ENCODE data around the gene RMRP. TPM values are rescaled to one million over a fixed set of nuclear protein-coding genes. Genes with fewer than 3 reads are reported as not detected.

Gene RMRP
- total and polyA plus RNA-seq, 5 experiments from 2014 or later = 33.0 to 21,271 (median 14,495) TPM; not detected in 2

DNA sequence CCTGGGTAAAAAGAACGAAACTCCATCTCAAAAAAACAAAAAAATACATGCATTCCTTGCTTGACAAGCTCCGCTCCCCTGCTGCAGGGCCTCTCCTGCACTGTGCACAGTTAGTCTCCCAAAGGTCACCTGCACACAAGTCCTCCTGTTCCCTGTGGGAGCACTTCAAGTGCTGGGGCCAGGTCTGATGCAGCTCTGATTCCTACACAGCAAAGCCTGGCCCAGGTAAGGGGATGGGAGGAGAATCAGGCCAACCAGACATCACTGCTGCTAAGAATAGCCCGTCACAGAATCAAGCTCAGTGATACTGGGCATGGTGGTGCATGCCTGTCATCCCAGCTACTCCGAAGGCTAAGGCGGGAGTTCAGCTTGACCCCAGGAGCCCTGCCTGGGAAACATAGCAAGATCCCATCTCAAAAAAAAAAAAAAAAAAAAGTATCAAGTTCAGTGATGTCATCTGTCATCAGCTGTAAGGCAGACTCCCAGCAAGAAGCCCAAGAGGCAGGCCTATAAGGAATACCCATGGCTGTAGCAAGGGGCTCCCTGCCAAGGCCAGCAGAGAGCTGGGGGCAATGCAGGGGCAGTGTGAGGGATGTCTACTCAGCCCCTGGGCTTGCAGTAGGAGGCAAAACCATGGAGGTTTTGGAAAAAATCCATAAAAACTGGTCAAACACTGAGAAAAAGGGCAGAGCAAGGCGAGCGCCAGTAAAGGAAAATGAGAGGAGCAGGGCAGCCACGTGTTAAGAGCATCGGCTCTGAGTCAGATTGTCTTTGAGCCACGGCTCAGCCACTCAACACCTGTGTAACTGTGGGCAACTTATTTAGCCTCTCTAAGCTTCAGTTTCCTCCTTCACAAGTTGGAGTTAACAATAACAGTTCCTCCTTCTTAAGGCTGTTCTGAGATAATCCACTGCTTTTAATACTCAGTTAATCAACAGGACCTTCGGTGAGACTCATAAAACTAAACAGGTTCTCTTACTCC, 28.7 kb upstream of the RMRP start:
- Mint-ChIP-seq H3K9me3 (no peaks in the 10 kb centered on the region), H3K27me3 (no peaks in the 10 kb centered on the region), H3K4me3 (peak overlapping the region in 1 of 10 donors; percentile 45), H3K4me1 (peaks cover 8 to 27% (median 14%) of the 10 kb centered on the region in 4 donors), H3K27ac (peak overlapping the region in 2 of 10 donors; percentile 12 to 58), H3K36me3 (no peaks in the 10 kb centered on the region)
- ATAC-seq = no peak
- no peak for DNase-seq
- POLR2A ChIA-PET = interaction anchor here (0.6 to 2.1 kb wide), 3 partner anchors 10 to 46 kb away, joined by 3 to 8 read pairs (median 5); partner anchors contain the start of genes CREB3 and TLN1

DNA sequence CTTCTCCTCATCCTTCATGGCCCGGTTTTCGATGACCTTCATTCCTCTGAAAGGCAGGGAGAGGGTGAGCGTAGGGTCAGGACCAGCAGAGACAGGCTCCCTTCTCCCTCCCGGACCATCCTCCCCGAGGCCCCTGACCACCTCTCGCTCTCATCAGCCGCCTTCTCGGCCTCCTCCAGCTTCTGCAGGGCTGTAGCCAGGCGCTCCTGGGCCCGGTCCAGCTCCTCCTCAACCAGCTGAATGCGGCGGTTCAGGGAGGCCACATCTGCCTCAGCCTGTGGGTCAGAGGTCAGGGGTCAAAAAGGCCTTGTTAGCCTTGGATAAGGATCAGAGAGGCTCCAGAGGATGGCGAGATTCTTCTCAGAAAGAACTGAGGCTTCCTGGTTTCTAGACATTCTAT, 27.7 kb upstream of the RMRP start:
- DNase-seq (no peak), ATAC-seq (no peak)
- H3K9me3 Mint-ChIP-seq = no peaks in the 10 kb centered on the region
- no peak overlapping the region for H3K27ac Mint-ChIP-seq
- POLR2A ChIA-PET = interaction anchor here (0.8 kb wide), 1 partner anchor 27 kb away, joined by 3 read pairs; the partner anchor contains the start of genes CCDC107 and RMRP
- H3K4me3 Mint-ChIP-seq = no peak overlapping the region
- H3K27me3 Mint-ChIP-seq = no peaks in the 10 kb centered on the region
- H3K36me3 Mint-ChIP-seq = no peaks in the 10 kb centered on the region
- peaks cover 5 to 19% (median 8%) of the 10 kb centered on the region in 4 donors for H3K4me1 Mint-ChIP-seq

DNA sequence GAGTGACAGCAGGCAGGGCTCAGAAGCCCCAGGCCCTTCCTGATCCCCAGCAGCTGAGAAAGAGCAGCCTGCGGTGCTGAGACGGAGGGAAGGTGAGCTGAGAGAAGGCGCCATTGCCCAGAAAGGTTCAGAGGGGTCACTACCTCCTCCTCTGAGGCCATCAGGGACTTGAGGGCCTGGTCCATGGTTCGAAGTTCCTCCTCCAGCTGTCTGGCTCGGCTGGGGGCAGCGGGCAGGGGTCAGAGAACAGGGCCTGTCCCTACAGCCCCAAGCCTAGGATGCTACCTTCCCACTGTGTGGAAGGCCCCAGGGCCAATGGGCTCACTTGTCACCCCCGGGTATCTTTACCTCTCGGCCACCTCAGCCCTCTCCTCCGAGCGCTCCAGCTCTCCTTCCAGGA, 27.1 kb upstream of the RMRP start:
- H3K9me3 Mint-ChIP-seq = no peaks in the 10 kb centered on the region
- no peaks in the 10 kb centered on the region for H3K27me3 Mint-ChIP-seq
- POLR2A ChIA-PET = interaction anchor here (0.8 kb wide), 1 partner anchor 27 kb away, joined by 3 read pairs; the partner anchor contains the start of genes CCDC107 and RMRP
- DNase-seq = no peak
- no peak for ATAC-seq
- H3K36me3 Mint-ChIP-seq = no peaks in the 10 kb centered on the region
- peak overlapping the region in 1 of 10 donors; percentile 67 for H3K27ac Mint-ChIP-seq
- no peak overlapping the region for H3K4me3 Mint-ChIP-seq
- peaks cover 5 to 19% (median 8%) of the 10 kb centered on the region in 4 donors for H3K4me1 Mint-ChIP-seq

DNA sequence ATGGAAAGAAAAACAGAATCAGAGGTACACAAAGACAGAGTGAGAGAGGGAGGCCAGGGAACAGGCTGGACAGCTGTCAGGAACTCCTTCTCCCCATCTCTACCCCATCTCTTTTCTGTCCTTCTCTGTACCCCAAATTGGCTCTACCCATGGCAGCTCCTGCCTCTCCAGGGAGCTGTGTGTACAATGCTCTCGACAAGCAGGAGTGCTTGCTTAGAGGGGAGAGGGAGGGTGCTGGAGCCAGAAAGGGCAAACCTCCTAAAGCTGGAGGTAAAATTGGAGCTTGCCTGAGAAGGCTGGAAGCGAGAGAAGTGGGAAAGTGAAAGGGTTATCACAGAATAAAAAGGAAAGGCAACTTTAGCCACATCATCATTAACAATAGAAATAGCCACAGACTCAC, 25.5 kb upstream of the RMRP start:
- DNase-seq (no peak), ATAC-seq (no peak)
- H3K27me3 Mint-ChIP-seq = no peaks in the 10 kb centered on the region
- no peaks in the 10 kb centered on the region for H3K9me3 Mint-ChIP-seq
- H3K4me1 Mint-ChIP-seq = peaks cover 0 to 8% (median 3%) of the 10 kb centered on the region in 4 donors
- H3K4me3 Mint-ChIP-seq = no peak overlapping the region
- POLR2A ChIA-PET = interaction anchor here (0.6 kb wide), 1 partner anchor 8 kb away, joined by 3 read pairs; no protein-coding TSS in a partner anchor
- no peaks in the 10 kb centered on the region for H3K36me3 Mint-ChIP-seq
- H3K27ac Mint-ChIP-seq = peak overlapping the region in 2 of 10 donors; percentile 31 to 33

DNA sequence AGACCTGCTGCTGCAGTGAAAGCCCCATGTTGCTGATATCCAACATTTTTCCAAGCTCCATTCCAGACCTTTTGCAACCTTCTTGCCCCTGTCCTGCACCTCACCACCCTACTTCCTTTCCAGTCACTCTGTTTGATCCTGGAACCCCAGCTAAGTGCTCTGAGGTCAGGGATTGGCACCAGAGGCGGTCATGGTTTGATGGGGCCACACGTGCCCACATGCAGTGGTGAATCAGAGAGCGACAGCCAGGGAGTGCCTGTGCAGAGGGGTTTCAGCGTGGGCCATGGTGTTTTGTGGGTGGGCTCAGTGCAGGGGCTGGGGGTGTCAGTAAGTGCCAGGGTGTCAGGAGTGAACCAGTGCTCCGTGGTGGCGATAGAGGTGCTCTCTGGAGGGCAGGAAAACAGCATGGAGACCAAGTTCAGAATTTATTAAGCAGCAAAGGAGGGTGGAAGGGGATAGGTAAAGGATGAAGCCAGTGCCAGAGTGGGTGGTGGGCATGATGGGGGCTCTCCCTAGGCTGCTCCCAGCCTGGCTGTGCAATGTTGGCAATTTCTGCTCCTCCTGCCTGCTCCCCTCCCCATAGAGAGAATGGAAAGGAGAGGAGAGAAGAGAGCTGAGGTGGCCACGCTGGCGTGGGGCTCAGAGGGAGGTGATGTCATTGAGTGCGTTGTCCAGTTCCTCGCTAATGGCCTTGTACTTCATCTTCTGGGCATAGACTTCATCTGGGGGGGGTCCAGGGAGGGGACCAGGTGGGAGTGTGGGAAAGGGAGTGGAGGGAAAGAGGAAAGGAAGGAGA, 24.9 kb upstream of the RMRP start:
- Mint-ChIP-seq H3K27me3 (no peaks in the 10 kb centered on the region), H3K4me1 (peaks cover 0 to 5% (median 3%) of the 10 kb centered on the region in 4 donors), H3K9me3 (no peaks in the 10 kb centered on the region), H3K4me3 (no peak overlapping the region), H3K27ac (peak overlapping the region in 3 of 10 donors; percentile 11 to 71 (median 31)), H3K36me3 (no peaks in the 10 kb centered on the region)
- ATAC-seq (no peak), DNase-seq (no peak)
- POLR2A ChIA-PET = interaction anchor here (0.6 kb wide), 1 partner anchor 9 kb away, joined by 3 read pairs; no protein-coding TSS in a partner anchor

DNA sequence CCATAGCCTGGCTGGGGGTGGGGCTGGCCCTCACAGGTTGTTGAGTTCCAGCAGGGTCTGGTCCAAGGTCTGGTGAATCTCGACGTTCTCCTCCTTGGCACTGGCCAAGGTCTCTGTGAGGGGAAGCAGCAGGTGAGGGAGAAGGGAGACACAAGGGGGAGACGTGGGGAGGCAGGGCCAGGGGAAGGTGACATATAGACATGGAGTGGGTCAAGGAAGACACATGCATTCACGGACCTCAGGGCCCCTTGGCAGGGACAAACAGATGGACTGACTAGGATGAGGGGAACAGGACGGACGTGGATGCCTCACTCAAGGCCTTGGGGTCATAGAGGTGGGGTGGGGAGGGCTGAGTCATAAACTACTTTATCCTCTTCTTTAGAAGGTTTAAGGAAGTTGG, 24.2 kb upstream of the RMRP start:
- Mint-ChIP-seq H3K4me3 (no peak overlapping the region), H3K36me3 (no peaks in the 10 kb centered on the region)
- no peak for ATAC-seq

DNA sequence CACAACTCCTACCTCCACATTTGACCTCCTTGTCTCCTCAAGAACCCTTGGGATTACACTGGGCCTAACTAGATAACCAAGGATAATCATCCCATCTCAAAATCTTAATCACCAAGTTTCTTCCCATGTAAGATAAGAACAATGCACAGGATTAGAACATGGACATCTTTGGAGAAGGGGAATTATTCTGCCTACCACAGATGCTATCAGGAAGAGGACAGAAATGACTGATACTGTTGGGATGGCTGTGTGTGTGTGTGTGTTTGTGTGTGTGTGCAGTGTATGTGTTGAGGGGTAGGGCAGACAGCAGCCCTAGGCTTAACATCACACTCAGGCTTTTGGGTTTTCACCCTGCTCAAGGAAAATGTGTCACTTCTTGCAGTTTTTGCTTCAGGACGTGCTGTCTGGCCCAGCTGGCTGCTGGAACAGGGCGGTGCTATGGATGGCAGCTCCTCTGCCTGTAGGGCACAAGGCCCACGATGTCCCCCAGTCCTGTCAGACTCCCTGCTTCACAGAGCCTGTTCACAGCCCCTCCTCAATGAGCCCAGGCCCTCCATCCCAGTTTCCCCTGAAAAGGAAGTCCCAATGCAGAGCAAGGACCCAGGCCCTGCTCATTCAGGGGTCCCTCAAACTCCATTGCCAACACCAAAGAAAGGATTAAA, 23.7 kb upstream of the RMRP start:
- no peak for DNase-seq
- H3K9me3 Mint-ChIP-seq = no peaks in the 10 kb centered on the region
- peaks cover 2 to 11% (median 4%) of the 10 kb centered on the region in 4 donors for H3K4me1 Mint-ChIP-seq
- no peak overlapping the region for H3K4me3 Mint-ChIP-seq
- no peak for ATAC-seq
- peaks cover 0 to under 1% (median 0%) of the 10 kb centered on the region in 5 donors for H3K27me3 Mint-ChIP-seq
- H3K36me3 Mint-ChIP-seq = no peaks in the 10 kb centered on the region
- peak overlapping the region in 3 of 10 donors; percentile 24 to 51 (median 34) for H3K27ac Mint-ChIP-seq
- POLR2A ChIA-PET = no interaction called here

More for the DNA sequence above, 24.2 kb upstream of the RMRP start:
- DNase-seq = no peak
- Mint-ChIP-seq H3K9me3 (no peaks in the 10 kb centered on the region), H3K27ac (peak overlapping the region in 2 of 10 donors; percentile 33 to 51), H3K27me3 (no peaks in the 10 kb centered on the region), H3K4me1 (peaks cover 0 to 7% (median 3%) of the 10 kb centered on the region in 4 donors)
- POLR2A ChIA-PET = no interaction called here

DNA sequence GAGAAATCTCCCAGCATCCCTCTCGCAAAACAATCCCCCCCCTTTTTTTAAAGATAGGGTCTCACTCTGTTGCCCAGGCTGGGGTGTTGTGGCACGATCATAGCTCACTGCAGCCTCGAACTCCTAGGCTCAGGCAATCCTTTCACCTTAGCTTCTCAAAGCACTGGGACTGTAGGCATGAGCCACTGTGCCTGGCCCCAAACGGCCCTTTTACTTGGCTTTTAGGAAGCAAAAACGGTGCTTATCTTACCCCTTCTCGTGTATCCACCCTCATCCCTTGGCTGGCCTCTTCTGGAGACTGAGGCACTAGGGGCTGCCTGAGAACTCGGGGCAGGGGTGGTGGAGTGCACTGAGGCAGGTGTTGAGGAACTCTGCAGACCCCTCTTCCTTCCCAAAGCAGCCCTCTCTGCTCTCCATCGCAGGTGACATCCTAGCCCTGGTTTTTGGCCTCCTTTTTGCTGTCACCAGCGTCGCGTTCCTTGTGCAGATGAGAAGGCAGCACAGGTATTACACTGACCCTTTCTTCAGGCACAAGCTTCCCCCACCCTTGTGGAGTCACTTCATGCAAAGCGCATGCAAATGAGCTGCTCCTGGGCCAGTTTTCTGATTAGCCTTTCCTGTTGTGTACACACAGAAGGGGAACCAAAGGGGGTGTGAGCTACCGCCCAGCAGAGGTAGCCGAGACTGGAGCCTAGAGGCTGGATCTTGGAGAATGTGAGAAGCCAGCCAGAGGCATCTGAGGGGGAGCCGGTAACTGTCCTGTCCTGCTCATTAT, 22.7 kb upstream of the RMRP start:
- Mint-ChIP-seq H3K27ac (peak overlapping the region in 1 of 10 donors; percentile 76), H3K4me3 (no peak overlapping the region), H3K4me1 (peaks cover 6 to 12% (median 8%) of the 10 kb centered on the region in 4 donors), H3K27me3 (peaks cover 0 to 3% (median 0%) of the 10 kb centered on the region in 5 donors), H3K36me3 (no peaks in the 10 kb centered on the region), H3K9me3 (no peaks in the 10 kb centered on the region)
- POLR2A ChIA-PET = no interaction called here
- no peak for ATAC-seq
- DNase-seq = no peak

DNA sequence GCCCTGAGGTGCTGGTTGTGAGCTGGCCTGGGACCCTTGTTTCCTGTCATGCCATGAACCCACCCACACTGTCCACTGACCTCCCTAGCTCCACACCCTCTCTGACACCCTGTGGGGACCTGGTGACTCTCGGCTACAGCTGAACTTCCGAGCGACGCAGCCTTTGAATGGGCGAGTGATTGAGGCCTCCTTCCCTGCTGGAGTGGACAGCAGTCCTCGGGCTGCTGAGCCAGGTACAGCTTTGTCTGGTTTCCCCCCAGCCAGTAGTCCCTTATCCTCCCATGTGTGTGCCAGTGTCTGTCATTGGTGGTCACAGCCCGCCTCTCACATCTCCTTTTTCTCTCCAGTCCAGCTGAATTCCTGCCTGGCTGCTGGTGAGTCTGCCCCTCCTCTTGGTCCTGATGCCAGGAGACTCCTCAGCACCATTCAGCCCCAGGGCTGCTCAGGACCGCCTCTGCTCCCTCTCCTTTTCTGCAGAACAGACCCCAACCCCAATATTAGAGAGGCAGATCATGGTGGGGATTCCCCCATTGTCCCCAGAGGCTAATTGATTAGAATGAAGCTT, 22.0 kb upstream of the RMRP start:
- POLR2A ChIA-PET = no interaction called here
- Mint-ChIP-seq H3K27me3 (peaks cover 0 to 3% (median 0%) of the 10 kb centered on the region in 5 donors), H3K4me1 (peaks cover 6 to 12% (median 10%) of the 10 kb centered on the region in 4 donors), H3K27ac (peak overlapping the region in 1 of 10 donors; percentile 76), H3K36me3 (no peaks in the 10 kb centered on the region), H3K4me3 (no peak overlapping the region), H3K9me3 (no peaks in the 10 kb centered on the region)
- ATAC-seq (no peak), DNase-seq (no peak)

DNA sequence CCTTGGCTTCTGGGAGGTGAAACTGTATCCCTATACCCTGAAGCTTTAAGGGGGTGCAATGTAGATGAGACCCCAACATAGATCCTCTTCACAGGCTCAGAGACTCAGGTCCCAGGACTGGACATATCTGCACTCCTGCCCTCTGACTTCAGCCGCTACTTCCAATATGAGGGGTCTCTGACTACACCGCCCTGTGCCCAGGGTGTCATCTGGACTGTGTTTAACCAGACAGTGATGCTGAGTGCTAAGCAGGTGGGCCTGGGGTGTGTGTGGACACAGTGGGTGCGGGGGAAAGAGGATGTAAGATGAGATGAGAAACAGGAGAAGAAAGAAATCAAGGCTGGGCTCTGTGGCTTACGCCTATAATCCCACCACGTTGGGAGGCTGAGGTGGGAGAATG, 21.3 kb upstream of the RMRP start:
- no peak overlapping the region for H3K4me3 Mint-ChIP-seq
- H3K4me1 Mint-ChIP-seq = peaks cover 10 to 18% (median 16%) of the 10 kb centered on the region in 4 donors
- H3K27me3 Mint-ChIP-seq = peaks cover 0 to 6% (median 0%) of the 10 kb centered on the region in 5 donors
- peak overlapping the region in 2 of 10 donors; percentile 26 to 36 for H3K27ac Mint-ChIP-seq
- DNase-seq (no peak), ATAC-seq (no peak)
- H3K36me3 Mint-ChIP-seq = no peaks in the 10 kb centered on the region
- POLR2A ChIA-PET = no interaction called here
- H3K9me3 Mint-ChIP-seq = no peaks in the 10 kb centered on the region

Data from naive thymus-derived CD8-positive, alpha-beta T cell (primary cell).